Suprapubic skin (tissue), 3 donors: Measurements from ENCODE around the gene PIEZO1.

Source experiments
- CTCF ChIP-seq, 2 donors: fragments of 200-600 bp in 1 of 2; fragments of 450-650 bp in 1 of 2; sonication (generic) in 1 of 2; IDR thresholded peaks; one replicate each; pipeline ENCODE4 v1.5.1; 2016 to 2019; ENCODE audit warnings: antibody characterized with exemption in 2 of 2, mild to moderate bottlenecking in 1 of 2, moderate library complexity in 1 of 2
- EP300 ChIP-seq: sonication (generic); formaldehyde crosslinking; IDR thresholded peaks from one replicate; pipeline ENCODE4 v1.6.1; 2017; ENCODE audit warnings: antibody characterized with exemption
- POLR2A ChIP-seq, 2 donors: fragments of 450-650 bp; IDR thresholded peaks; one replicate each; pipeline ENCODE4 v1.6.1; 2017; ENCODE audit warnings: antibody characterized with exemption in 2 of 2, mild to moderate bottlenecking in 2 of 2, moderate library complexity in 2 of 2

DNA sequence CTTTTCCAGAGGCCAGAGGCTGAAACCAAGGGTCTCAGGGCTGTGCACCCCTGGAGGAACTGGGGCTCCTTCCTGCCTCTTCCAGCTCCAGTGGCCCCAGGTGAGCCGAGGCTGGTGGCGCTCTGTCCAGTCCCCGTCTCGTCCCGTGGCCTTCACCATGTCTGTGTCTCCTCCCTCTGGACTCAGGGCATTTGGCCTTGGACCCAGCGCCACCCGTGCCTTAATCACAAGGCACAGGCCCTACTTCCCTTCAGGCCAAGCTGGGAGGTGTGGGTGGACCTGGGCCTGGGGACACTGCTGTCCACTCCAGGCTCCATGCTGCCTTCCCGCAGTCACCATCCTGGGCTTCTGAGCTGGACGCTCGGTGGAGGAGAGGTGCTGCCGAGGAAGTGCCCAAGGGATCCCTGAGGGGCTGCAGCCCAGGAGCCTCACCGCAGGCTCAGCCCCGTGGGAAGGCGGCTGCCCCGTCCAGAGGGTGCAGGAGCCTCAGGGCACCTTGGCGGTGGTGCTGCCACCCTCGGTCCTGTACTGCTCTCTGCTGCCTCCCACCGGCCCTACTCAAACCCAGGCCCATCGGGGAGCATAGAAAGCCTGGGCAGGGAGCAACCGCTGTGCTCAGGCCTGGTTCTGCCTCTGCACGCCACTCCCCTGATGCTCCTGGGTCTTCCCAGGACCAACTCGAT, 36.3 kb upstream of the PIEZO1 start:
- TF ChIP-seq CTCF (IDR thresholded peaks at IDR 0.05) (no peak), EP300 (no peak), POLR2A (IDR thresholded peaks at IDR 0.05) (no peak)
